ENCODE measurements around the gene MIS18A.
A peak's percentile ranks its signal among the peaks of the same experiment; 100 is the strongest.

Gene MIS18A

DNA sequence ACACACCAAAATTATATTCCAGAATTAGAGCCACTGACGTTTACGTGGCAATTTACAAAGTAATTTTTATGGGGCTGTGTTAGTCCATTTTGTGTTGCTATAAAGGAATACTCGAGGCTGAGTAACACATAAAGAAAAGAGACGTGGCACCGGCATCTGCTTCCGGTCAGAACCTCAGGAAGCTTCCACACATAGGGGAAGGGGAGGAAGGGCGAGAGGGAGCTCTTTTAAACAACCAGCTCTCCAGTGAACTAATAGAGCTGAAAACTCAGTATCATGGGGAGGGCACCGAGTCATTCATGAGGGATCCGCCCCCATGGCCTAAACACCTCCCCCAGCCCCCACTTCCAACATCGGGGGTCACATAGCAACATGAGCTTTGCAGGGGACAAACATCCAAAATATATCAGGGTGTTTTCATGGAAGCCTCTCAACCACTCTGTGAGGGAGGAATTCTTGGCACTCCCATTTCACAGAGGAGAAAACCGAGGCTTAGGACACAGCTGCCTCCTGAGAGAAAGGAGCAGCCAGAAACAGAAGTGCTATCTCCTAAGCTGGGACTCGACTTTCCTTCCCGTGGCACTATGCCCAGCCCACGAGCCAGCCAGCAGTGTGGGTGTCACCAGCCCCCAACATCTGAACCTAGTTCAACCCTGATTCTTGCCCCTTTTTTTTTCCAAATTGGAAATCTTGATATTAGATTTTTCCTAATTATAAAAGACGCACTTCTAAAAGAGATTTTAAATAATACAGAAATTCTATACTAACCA lies 29.2 kb downstream of the MIS18A start:
- DNase-seq = no peak

- DNase-seq = peak; percentile 32
Observed at GRCh38 chr21:32248571-32249461, 30.0 kb downstream of the MIS18A start.

- DNase-seq = no peak
Observed at GRCh38 chr21:32246571-32247140, 32.2 kb downstream of the MIS18A start.

DNA sequence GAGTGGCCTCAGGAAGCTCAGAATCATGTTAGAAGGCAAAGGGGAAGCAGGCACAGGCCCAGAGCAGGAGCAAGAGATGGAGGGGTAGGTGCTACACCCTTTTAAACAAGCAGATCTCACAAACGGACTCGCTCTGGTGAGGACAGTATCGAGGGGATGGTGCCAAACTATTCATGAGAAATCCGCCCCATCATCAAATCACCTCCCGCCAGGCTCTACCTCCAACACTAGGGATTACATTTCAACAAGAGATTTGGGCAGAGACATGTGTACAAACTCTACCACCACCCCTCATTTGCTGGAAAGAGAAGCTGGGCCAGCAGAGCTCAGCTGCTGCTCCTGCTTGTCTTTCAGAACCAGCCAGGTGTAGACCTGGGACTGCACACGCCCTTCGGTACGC lies 32.9 kb downstream of the MIS18A start:
- DNase-seq = no peak

DNA sequence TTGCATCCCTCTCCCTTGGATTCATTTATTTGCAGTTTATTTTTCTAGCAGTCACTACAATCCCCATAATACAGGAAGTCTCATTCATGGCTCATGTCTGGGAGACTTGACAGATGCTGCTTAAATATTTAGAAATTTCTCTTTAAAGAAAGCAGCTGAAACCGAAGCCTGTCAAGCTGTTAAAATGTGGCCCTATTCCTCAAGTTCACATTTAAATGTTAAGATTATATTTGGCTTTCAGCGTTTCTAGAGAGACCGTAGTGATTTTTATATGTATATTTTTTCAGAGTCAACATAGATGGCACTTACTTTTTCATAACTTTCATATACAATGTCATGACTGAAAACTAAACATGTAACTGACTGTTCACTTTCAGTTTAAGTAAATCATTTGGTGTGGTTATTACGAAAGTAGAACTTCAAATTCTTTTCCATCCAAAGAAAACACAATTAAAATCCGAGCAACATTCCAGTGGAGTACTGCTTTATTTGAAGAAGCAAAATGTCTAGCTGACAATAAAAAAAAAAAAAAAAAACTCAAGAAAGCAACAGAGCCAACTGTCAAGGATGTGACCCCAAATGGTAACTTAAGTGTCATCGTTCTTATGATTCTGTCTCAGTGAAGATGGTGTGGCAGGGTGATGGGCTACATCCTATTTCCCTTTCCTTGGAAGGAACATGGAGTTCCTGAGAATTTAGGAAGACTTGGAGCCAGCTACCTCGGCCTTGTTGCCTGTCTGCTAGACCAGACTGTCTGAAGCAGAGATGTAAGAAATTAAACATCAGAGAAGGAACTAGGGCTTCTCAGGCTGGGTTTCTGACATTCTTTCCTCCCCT lies 37.8 kb downstream of the MIS18A start:
- no peak for DNase-seq

GRCh38 chr21:32239551-32239950 lies 39.3 kb downstream of the MIS18A start:
- DNase-seq = no peak

GRCh38 chr21:32238063-32238462 lies 40.8 kb downstream of the MIS18A start:
- no peak for DNase-seq

DNA sequence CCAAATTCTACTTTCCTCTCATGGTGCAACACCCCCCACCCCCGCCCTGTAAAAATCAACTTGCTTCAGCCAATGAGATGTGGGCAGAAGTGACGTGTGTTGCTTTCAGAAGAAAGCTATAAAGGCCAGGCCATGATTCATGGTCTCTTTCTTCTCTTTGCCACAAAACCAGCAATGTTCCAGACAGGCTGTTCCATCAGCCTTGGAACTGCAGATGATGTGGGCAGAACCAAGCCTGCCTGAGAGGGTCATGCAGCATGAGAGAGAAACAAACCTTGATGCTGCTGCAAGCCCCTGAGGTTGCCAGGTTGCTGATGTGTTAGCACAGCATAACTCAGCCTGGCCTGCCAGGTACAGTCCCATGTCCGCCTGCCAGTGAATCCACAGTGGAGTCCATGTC lies 41.8 kb downstream of the MIS18A start:
- DNase-seq = no peak

GRCh38 chr21:32233722-32234301 lies 45.0 kb downstream of the MIS18A start:
- DNase-seq = no peak

GRCh38 chr21:32233055-32233546 lies 45.7 kb downstream of the MIS18A start:
- DNase-seq = no peak

GRCh38 chr21:32226444-32226843 lies 52.4 kb downstream of the MIS18A start:
- DNase-seq = no peak

All from NCI-H1092 (cell line).